ENCODE results near the gene SOCS3.

DNA sequence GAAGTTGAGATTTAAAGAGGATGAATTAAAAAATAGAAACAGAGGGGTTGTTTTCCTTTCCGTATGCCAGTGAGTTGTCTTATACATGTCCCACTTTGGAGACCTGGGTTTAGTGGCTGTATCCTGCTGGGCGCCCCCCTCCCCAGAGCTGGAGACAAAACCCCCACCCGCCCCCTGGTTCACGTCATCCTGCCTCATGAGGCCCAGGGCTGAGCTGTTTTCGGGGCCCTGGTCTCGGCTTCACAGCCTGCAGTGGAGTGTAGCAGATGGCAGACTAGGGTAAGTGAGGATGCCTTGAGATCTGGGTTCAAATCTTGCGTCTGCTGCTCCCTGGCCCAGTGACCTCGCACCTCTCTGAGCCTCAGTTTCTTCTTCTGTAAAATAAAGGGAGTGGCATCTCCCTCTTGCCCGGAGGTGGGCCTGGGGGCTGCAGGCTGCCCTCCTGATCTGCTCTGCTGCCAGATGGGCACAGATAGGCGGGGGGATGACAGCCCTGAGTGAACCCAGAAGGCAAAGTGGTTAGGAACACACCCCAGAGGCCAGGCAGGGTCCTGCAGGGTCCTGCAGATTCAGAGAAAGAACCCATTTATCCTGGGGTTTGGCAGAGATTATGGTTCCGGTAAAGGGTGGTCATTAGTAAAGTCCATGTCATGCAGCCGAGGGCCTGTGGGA lies 45.1 kb downstream of the SOCS3 start:
- TF ChIP-seq, protein P1, sequence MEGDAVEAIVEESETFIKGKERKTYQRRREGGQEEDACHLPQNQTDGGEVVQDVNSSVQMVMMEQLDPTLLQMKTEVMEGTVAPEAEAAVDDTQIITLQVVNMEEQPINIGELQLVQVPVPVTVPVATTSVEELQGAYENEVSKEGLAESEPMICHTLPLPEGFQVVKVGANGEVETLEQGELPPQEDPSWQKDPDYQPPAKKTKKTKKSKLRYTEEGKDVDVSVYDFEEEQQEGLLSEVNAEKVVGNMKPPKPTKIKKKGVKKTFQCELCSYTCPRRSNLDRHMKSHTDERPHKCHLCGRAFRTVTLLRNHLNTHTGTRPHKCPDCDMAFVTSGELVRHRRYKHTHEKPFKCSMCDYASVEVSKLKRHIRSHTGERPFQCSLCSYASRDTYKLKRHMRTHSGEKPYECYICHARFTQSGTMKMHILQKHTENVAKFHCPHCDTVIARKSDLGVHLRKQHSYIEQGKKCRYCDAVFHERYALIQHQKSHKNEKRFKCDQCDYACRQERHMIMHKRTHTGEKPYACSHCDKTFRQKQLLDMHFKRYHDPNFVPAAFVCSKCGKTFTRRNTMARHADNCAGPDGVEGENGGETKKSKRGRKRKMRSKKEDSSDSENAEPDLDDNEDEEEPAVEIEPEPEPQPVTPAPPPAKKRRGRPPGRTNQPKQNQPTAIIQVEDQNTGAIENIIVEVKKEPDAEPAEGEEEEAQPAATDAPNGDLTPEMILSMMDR (IDR thresholded peaks at IDR 0.05) = no peak
- TF ChIP-seq POLR2AphosphoS5 (IDR thresholded peaks at IDR 0.05) = no peak
- no peak for TF ChIP-seq POLR2A (IDR thresholded peaks at IDR 0.05)
- no peak for TF ChIP-seq EP300 (IDR thresholded peaks at IDR 0.05)

All from sigmoid colon (tissue), 4 donors.